Tibial artery (tissue), 4 donors: ENCODE measurements around the gene TBX15.
"Not testable (repeated sequence)": the region's sequence is repeated elsewhere in the genome, so short reads cannot be mapped to it uniquely, and the experiment has no call there.

Experiments used
- DNase-seq, 2 donors: peaks; one replicate each; pipeline ENCODE4 v3.0.0-alpha.2; 2019
- H3K27ac ChIP-seq, 2 donors: fragments of 200-600 bp; sonication (generic) in 1 of 2; 1 replicate in 1 of 2; 2 replicates in 1 of 2; pipeline ENCODE4 v1.5.1; 2018 to 2019; ENCODE audit warnings: mild to moderate bottlenecking in 1 of 2
- H3K27me3 ChIP-seq, 2 donors: fragments of 200-600 bp; sonication (generic) in 1 of 2; one replicate each; pipeline versions ENCODE4 v1.5.1 to v1.6.0; 2016 to 2019
- H3K36me3 ChIP-seq, 3 donors: fragments of 200-600 bp; sonication (generic) in 2 of 3; one replicate each; pipeline ENCODE4 v1.5.1; 2016 to 2019; ENCODE audit warnings: mild to moderate bottlenecking in 2 of 3
- H3K4me1 ChIP-seq, 4 donors: fragments of 200-600 bp; sonication (generic) in 2 of 4; 1 replicate in 3 of 4; 2 replicates in 1 of 4; pipeline ENCODE4 v1.5.1; 2016 to 2019
- H3K4me3 ChIP-seq, 2 donors: fragments of 200-600 bp; sonication (generic) in 1 of 2; 1 replicate in 1 of 2; 2 replicates in 1 of 2; pipeline ENCODE4 v1.5.1; 2018 to 2019; ENCODE audit warnings: mild to moderate bottlenecking in 2 of 2
- H3K9me3 ChIP-seq, 3 donors: fragments of 200-600 bp; sonication (generic) in 1 of 3; one replicate each; pipeline ENCODE4 v1.5.1; 2016 to 2019
- intact Hi-C: fragments of 100-400 bp; cut with DNase I; formaldehyde crosslinking; loops from one replicate; pipeline ENCODE4 v1.15.0; 2023; ENCODE audit warnings: low total_unique reads
- TF ChIP-seq, protein P1 (sequence below), 2 experiments: fragments of 200-600 bp in 1 of 2; fragments of 450-650 bp in 1 of 2; IDR thresholded peaks; one replicate each; pipeline ENCODE4 v1.5.1; 2017 to 2019; ENCODE audit warnings: antibody characterized with exemption in 2 of 2, mild to moderate bottlenecking in 1 of 2, moderate library complexity in 1 of 2

TBX15 gene

DNA sequence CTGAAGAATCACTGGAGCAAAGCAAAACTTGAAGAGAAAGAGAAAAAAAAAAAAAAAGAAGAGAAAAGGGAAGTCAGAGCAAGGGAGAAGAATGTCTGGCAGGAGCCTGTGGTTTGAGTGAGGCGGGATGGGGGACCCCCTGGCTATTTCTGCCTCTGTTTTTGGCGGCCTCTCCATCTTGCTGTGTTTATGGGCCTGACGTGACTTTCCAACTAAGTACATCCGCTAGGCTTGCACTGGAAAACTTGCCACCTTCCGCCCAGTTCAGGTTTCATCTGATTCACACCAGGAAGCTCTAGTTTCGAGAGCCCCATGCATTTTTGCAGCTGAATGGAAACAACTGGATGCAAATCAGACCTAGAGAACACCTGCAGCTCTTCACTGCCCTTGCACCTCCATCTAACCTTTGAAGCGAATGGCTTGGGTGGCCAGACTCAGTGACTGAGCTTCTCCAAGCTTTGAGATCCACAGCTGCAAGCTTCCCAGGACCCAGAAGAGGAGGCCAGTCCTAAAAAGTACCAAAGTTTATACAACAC is 28.0 kb downstream of the TBX15 start:
- Histone ChIP-seq H3K4me1 (peaks cover 0 to 55% (median 18%) of the 10 kb centered on the region in 4 donors), H3K36me3 (no peaks in the 10 kb centered on the region), H3K27me3 (no peaks in the 10 kb centered on the region), H3K9me3 (no peaks in the 10 kb centered on the region), H3K27ac (peak overlapping the region; percentile 36 to 46), H3K4me3 (no peak overlapping the region)
- intact Hi-C loops = no loop called here
- TF ChIP-seq, protein P1, sequence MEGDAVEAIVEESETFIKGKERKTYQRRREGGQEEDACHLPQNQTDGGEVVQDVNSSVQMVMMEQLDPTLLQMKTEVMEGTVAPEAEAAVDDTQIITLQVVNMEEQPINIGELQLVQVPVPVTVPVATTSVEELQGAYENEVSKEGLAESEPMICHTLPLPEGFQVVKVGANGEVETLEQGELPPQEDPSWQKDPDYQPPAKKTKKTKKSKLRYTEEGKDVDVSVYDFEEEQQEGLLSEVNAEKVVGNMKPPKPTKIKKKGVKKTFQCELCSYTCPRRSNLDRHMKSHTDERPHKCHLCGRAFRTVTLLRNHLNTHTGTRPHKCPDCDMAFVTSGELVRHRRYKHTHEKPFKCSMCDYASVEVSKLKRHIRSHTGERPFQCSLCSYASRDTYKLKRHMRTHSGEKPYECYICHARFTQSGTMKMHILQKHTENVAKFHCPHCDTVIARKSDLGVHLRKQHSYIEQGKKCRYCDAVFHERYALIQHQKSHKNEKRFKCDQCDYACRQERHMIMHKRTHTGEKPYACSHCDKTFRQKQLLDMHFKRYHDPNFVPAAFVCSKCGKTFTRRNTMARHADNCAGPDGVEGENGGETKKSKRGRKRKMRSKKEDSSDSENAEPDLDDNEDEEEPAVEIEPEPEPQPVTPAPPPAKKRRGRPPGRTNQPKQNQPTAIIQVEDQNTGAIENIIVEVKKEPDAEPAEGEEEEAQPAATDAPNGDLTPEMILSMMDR (IDR thresholded peaks at IDR 0.05) = no peak
- no peak for DNase-seq

- H3K27ac ChIP-seq = no peak overlapping the region
These were observed 29.1 kb downstream of the TBX15 start for GRCh38 chr1:118958937-118959631.

GRCh38 chr1:118958140-118958539 is 30.0 kb downstream of the TBX15 start:
- Histone ChIP-seq H3K4me3 (no peak overlapping the region), H3K4me1 (peaks cover 0 to 53% (median 15%) of the 10 kb centered on the region in 4 donors), H3K36me3 (no peaks in the 10 kb centered on the region), H3K9me3 (no peaks in the 10 kb centered on the region), H3K27me3 (no peaks in the 10 kb centered on the region), H3K27ac (no peak overlapping the region)
- TF ChIP-seq, protein P1 (IDR thresholded peaks at IDR 0.05) = no peak
- intact Hi-C loops = no loop called here
- no peak for DNase-seq

More at GRCh38 chr1:118958937-118959631, 29.1 kb downstream of the TBX15 start:
- TF ChIP-seq, protein P1 (IDR thresholded peaks at IDR 0.05) = no peak
- Histone ChIP-seq H3K27me3 (no peaks in the 10 kb centered on the region), H3K36me3 (no peaks in the 10 kb centered on the region), H3K4me3 (no peak overlapping the region), H3K9me3 (no peaks in the 10 kb centered on the region), H3K4me1 (peaks cover 0 to 55% (median 16%) of the 10 kb centered on the region in 4 donors)
- DNase-seq = no peak
- intact Hi-C loops = no loop called here

GRCh38 chr1:118957579-118957978 is 30.6 kb downstream of the TBX15 start:
- H3K4me1 ChIP-seq = peaks cover 0 to 55% (median 20%) of the 10 kb centered on the region in 4 donors
- H3K36me3 ChIP-seq, H3K9me3 ChIP-seq, H3K27me3 ChIP-seq, DNase-seq, H3K27ac ChIP-seq, intact Hi-C loops, H3K4me3 ChIP-seq: not testable (repeated sequence)

DNA sequence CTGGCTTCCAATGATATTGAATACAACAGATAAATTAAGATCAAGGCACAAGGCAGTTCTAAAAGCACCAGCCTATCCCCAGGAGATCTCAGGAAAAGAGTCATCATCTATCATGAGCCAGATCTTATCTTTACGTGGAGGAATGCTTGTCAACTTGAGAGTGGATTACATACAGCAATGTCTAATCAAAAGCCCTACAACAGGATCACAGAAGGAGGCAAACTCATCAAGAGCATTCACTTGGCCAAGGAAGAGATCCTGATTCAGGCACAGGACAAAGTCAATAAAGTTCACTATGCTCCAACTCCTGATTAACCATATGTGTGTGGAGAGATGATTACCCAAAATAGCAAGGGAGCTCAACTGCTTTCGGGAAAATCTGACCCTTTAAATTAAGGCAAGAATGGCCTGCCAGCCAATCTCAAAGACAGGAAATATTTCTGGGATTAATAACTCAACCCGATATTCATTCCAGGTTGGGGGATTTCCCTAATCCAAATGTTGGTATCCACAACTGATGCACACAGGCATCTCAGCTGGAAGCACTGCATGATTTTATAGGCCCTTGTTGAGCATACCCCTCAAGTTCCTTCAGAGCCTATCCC is 33.7 kb downstream of the TBX15 start:
- peaks cover 0 to 64% (median 23%) of the 10 kb centered on the region in 4 donors for H3K4me1 ChIP-seq
- no peaks in the 10 kb centered on the region for H3K27me3 ChIP-seq
- DNase-seq = no peak
- H3K27ac ChIP-seq = no peak overlapping the region
- no peak overlapping the region for H3K4me3 ChIP-seq
- intact Hi-C loops = no loop called here
- H3K9me3 ChIP-seq = no peaks in the 10 kb centered on the region
- H3K36me3 ChIP-seq = no peaks in the 10 kb centered on the region
- TF ChIP-seq, protein P1 (IDR thresholded peaks at IDR 0.05) = no peak

DNA sequence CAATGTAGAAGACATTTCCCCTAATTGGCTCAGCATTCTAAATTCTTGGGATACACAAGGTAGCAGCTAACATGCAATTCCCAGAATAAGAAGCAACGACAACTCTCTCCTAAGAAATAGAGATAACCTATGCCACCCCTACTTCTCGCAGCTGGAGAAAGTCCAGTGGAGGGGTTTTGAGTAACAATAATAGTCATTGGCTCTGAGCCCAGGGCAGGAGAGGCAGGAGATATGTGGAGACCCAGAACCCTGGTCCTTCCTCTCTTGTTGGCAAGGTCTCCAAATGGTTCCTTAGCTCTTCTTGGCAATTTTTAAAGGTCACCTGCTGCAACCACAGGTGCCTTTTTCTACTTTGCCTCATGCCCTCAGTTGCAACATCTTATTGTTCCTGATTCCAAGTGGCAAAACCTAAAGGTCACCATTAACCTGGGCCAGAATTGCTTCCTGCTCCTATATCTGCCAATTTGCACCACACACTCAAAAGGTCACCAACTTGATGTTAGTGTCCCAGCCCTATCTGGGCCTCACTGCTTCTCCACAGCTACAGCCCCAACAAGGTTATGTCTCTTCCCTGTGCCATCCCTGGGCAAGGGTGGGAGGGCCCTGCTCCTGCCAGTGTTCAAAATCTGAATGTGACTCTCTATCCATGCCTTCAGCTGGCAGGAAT is 36.7 kb downstream of the TBX15 start:
- H3K36me3 ChIP-seq = no peaks in the 10 kb centered on the region
- no peak overlapping the region for H3K27ac ChIP-seq
- H3K27me3 ChIP-seq = no peaks in the 10 kb centered on the region
- peaks cover 0 to 82% (median 34%) of the 10 kb centered on the region in 4 donors for H3K4me1 ChIP-seq
- intact Hi-C loops = no loop called here
- H3K4me3 ChIP-seq = no peak overlapping the region
- DNase-seq = no peak
- H3K9me3 ChIP-seq = no peaks in the 10 kb centered on the region
- TF ChIP-seq, protein P1 (IDR thresholded peaks at IDR 0.05) = no peak
